BJ (cell line): ENCODE data around the gene LRIT1. TPM values are rescaled to one million over a fixed set of nuclear protein-coding genes. Genes with fewer than 3 reads are reported as not detected.

ENCODE experiments used
- CTCF ChIA-PET: fragments of 350-600 bp; formaldehyde crosslinking; extraction: SDS; loops from one replicate; lab custom pipeline; 2021; ENCODE audit warnings: antibody characterized with exemption, inconsistent platforms; lab: Yijun Ruan, JAX
- POLR2A ChIA-PET: fragments of 300-600 bp; sonication (Branson Sonifier 250); formaldehyde crosslinking; extraction: SDS; loops from one replicate; lab custom pipeline; 2021; ENCODE audit warnings: antibody characterized with exemption; lab: Charles Lee
- DNase-seq: peaks from one replicate; pipeline ENCODE4 v3.0.0-alpha.2; 2011; ENCODE audit warnings: low read depth
- H3K27me3 ChIP-seq: 2 replicates; pipeline ENCODE4 v1.6.0; 2011; ENCODE audit warnings: low read length; ENCODE audit not compliant: control insufficient read depth, insufficient read depth
- H3K36me3 ChIP-seq: 2 replicates; pipeline ENCODE4 v1.5.1; 2011; ENCODE audit warnings: low read length; ENCODE audit not compliant: control insufficient read depth, insufficient read depth
- H3K4me3 ChIP-seq: 2 replicates; pipeline ENCODE4 v1.5.1; 2011; ENCODE audit warnings: low read depth, mild to moderate bottlenecking, control low read depth, low read length
- polyA plus RNA-seq: library from polyadenylated mRNA; depleted of rRNA; stranded (reverse); fragments of >200 nt; gene quantifications from 2 replicates; pipeline ENCODE4 v1.2.3, GENCODE V29; 2011
- TF ChIP-seq, protein P1 (sequence below): IDR thresholded peaks from 2 replicates; pipeline ENCODE4 v1.5.1; 2011; ENCODE audit warnings: low read depth, mild to moderate bottlenecking, control low read depth, inconsistent platforms, low read length, moderate library complexity; ENCODE audit not compliant: insufficient read depth

The LRIT1 gene
- polyA plus RNA-seq, 1 experiment: not detected

DNA sequence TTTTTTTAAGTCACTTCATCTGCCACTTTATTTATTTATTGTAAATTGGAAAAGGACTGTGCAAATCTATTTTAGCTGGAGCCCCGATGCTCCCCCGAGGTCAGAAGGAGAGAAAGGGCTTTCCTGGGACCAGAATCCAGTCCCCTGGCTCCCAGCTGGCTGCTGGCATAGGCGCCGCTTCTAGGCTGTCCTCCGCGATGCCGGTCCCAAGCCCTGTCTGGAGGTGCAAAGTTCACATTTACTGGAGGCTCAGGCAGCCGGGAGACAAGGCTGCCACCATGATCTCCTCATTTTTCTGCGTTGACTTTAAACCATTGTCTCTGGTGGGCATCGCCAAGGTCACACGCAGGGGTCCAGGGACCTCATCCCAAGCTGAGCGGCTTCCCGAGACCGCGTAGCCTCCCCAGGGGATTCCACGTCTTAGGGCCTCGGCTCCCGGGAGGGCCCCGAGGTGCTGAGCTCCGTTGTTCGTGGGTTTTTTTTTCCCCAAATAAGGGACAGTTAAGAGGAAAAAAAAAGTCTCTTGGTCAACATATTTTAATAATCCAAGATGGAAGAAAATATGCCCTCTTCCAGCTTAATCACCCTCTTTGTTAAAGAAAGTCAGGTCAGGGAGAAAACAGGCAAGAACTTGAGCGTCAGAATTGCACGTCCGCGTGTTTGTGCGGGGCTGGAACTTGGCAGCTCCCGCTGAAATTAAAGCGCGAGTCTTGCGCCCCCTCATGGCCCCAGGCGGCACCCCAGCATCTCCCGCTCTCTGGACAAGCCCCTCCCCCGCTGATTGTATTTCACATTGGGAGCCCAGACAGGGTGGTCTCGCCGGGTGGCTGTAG is 15.4 kb upstream of the LRIT1 start:
- H3K36me3 ChIP-seq: no peaks in the 10 kb centered on the region
- ChIA-PET POLR2A (no interaction called here), CTCF (interaction anchor here (0.6 to 2.1 kb wide), 5 partner anchors 10 to 1974 kb away, joined by 3 to 7 read pairs (median 3); no protein-coding TSS in a partner anchor)
- TF ChIP-seq, protein P1, sequence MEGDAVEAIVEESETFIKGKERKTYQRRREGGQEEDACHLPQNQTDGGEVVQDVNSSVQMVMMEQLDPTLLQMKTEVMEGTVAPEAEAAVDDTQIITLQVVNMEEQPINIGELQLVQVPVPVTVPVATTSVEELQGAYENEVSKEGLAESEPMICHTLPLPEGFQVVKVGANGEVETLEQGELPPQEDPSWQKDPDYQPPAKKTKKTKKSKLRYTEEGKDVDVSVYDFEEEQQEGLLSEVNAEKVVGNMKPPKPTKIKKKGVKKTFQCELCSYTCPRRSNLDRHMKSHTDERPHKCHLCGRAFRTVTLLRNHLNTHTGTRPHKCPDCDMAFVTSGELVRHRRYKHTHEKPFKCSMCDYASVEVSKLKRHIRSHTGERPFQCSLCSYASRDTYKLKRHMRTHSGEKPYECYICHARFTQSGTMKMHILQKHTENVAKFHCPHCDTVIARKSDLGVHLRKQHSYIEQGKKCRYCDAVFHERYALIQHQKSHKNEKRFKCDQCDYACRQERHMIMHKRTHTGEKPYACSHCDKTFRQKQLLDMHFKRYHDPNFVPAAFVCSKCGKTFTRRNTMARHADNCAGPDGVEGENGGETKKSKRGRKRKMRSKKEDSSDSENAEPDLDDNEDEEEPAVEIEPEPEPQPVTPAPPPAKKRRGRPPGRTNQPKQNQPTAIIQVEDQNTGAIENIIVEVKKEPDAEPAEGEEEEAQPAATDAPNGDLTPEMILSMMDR: peak; percentile 61
- H3K27me3 ChIP-seq: peaks cover 7% of the 10 kb centered on the region; the same call in 1 of the 2 replicates
- H3K4me3 ChIP-seq: no peak overlapping the region
- no peak for DNase-seq

DNA sequence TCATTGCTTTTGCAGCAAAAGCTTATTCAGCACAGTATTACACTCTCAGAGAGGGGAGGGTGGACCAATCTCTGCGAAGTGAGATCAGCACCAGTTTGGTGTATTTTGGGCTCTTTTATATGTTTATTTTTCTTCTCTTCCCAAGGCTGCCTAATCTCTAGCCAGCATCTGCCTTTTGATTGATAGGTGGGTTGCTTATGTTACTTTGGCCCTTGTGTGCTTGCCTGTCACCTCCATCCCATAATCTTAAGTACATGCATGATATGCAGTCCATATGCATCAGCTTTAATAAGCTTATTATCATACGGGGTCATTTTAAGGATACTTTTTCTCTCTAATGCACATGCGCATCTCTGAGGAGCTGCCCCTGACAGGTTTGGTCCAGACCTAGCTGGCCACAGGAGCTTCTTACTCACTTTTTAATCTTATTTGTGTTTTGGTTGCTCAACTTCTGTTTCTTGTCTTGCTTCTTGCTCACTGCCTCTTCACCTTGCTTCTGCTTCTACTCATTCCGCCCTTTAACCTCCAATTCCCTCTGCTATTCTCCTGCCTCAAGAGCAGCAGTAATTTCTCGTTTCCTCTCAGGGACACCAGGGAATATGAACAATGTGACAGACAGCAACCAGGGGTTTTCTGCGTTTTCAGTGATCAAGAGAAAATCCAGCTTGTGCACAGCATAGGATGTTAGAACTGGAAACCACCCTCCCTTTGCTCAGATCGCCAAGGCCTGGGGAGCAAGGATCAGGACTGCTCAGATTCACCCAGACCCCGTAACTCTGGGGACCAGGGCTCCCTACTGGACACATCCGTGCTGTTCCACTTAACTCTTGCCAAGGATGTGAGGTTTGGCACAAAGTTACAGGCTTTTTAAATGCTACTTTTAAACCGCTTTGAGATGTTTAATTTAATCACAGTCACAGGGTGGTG is 13.5 kb upstream of the LRIT1 start:
- H3K36me3 ChIP-seq: no peaks in the 10 kb centered on the region
- POLR2A ChIA-PET: no interaction called here
- CTCF ChIA-PET: interaction anchor here (1.1 to 1.6 kb wide), 3 partner anchors 10 to 283 kb away, joined by 4 to 5 read pairs (median 4); partner anchors contain the start of gene RGR

DNA sequence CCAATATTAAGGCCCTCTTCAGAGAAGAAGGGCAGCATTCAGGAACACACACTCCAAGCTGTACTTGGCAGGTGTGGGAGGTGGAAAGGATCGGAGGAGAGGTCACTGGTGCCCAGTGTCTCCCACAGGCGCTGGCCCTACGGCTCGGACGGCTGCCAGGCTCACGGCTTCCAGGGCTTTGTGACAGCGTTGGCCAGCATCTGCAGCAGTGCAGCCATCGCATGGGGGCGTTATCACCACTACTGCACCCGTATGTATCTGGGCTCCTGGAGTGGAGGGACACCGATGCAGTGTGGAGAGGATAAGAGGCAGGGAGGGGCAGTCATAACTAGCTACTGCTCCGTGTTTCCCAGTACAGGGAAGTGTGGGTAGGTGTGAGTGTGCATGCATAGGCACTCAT is 7.4 kb upstream of the LRIT1 start:
- CTCF ChIA-PET: interaction anchor here (0.9 to 1.6 kb wide), 3 partner anchors 16 to 289 kb away, joined by 3 to 6 read pairs (median 4); no protein-coding TSS in a partner anchor
- DNase-seq: no peak
- peaks cover 2% of the 10 kb centered on the region for H3K27me3 ChIP-seq
- no peaks in the 10 kb centered on the region for H3K36me3 ChIP-seq
- H3K4me3 ChIP-seq: no peak overlapping the region
- TF ChIP-seq, protein P1: no peak
- POLR2A ChIA-PET: no interaction called here

More for the DNA sequence above, 13.5 kb upstream of the LRIT1 start:
- TF ChIP-seq, protein P1: no peak
- Histone ChIP-seq H3K27me3 (peaks cover 2% of the 10 kb centered on the region; the same call in 1 of the 2 replicates), H3K4me3 (no peak overlapping the region)
- DNase-seq: no peak

DNA sequence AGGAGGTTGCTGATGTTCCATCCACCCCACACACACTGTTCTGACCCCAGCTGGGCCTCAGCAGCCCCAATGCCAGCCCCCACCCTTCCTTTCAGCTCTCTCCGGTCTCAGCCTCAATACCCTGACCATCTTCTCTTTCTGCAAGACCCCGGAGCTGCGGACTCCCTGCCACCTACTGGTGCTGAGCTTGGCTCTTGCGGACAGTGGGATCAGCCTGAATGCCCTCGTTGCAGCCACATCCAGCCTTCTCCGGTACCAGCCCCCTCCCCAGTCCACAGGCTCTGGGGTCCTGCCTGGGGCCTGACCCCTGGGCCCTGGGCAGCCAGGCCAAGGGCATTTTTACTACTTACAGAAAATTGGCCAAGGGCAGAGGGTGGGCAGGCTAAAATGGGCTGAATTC is 6.2 kb upstream of the LRIT1 start:
- CTCF ChIA-PET: interaction anchor here (0.8 to 1.6 kb wide), 4 partner anchors 10 to 20 kb away, joined by 3 to 6 read pairs (median 4); no protein-coding TSS in a partner anchor
- Histone ChIP-seq H3K4me3 (no peak overlapping the region), H3K27me3 (no peaks in the 10 kb centered on the region; the same call in none of the 2 replicates), H3K36me3 (no peaks in the 10 kb centered on the region)
- TF ChIP-seq, protein P1: no peak
- no peak for DNase-seq
- POLR2A ChIA-PET: no interaction called here
